Muscle of arm (tissue), 12 donors: ENCODE measurements around the gene TAF8. TPM values are rescaled to one million over a fixed set of nuclear protein-coding genes. Genes with fewer than 3 reads are reported as not detected.

Experiments
- DNase-seq: peaks from one replicate; pipeline ENCODE4 v3.0.0-alpha.2; 2013
- polyA plus RNA-seq, 12 donors: library from polyadenylated mRNA; unstranded; fragments of 120-200 nt; gene quantifications; one replicate each; pipeline ENCODE4 v1.2.1, GENCODE V29; 2013; ENCODE audit not compliant: insufficient read length in 12 of 12

Gene TAF8
- polyA plus RNA-seq, 12 donors: 12.0 to 20.1 (median 14.8) TPM; not detected in 1

- no peak for DNase-seq
Observed at GRCh38 chr6:42120895-42121865, 70.9 kb downstream of the TAF8 start.

- no peak for DNase-seq
Observed at GRCh38 chr6:42123379-42124103, 73.2 kb downstream of the TAF8 start.

DNA sequence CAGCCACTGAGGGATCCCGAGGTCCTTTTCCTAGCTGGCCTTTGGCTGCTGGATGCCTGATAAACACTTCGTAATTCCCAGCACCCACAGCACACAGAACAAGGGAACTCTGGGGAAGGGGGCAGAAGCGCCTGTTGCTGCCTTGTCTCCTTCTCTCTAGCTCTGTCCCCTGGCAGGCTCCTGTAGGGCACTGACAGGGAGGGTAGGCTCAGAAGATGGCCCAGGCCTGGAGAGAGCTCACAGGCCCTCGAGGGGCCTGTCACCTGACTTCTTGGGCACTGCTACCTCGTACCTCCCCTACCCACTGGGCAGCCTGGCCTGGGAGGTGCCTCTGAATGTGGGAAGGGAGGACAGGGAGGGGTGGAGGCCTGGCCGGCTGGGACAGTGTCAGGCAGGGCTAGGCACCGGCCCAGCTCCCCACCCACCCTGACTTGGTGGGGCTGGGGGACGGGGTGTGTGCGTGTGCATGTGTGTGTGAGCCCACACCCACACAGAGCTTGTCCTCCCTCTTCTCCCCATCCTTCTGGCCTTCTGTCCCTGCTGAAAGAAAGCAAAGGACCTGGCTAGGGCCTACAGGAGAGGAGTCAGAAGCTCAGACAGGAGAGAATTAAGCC, 74.0 kb downstream of the TAF8 start:
- DNase-seq: no peak

- DNase-seq: no peak
Observed at GRCh38 chr6:42125231-42125630, 74.9 kb downstream of the TAF8 start.

GRCh38 chr6:42125663-42126062, 75.3 kb downstream of the TAF8 start:
- no peak for DNase-seq

- no peak for DNase-seq
Observed at GRCh38 chr6:42128460-42129359, 78.4 kb downstream of the TAF8 start.

DNA sequence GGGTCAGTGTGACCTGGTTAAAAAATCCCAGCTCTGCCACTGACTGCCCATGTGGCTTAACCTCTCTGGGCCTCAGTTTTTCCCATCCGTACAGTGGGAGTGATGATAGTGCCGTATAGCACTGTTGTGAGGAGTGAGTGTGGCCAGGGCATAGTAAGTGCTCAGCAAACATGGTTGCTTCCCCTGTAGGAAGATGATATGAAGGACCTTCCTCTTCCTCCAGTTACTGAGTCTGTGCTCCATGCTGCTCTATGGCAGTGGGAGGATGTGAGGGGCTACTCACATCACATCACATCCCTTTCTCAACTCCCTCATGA, 79.0 kb downstream of the TAF8 start:
- DNase-seq: no peak

GRCh38 chr6:42131531-42131930, 81.2 kb downstream of the TAF8 start:
- no peak for DNase-seq

DNA sequence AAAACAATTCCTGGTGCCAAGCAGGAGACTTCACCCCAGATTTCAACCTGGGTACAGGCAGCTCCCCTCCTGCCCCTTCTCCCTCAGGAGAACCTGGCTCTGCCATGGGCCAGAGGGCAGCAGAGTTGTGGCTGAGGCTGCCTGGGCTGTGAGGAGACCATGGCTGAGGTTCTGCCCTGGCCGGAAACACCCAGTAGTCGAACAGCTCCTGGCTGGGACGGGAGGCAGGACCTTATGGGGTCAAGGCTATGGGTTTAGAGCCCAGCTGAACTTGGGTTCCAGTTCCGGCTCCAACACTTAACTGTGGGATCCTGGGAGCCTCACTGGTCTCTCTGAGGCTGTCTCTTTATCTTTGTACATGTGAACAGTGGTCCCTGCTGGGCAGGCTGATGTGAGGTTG, 83.6 kb downstream of the TAF8 start:
- no peak for DNase-seq

- DNase-seq: no peak
Observed at GRCh38 chr6:42135161-42135560, 84.8 kb downstream of the TAF8 start.

DNA sequence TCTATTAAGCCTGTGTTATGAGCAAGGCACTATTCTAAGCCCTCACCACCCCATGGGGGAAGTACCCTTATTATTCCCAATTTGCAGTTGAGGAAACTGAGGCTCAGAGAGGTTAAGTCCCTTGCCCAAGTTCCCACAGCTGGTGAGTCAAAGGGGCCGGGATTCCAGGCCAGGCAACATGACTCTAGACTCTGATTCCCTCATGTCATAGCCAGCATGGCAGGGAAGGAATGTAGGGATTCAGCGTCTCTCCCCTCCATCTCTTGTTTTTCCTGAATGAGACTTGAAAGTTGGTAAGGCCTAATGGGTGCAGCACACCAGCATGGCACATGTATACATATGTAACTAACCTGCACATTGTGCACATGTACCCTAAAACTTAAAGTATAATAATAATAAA, 85.4 kb downstream of the TAF8 start:
- no peak for DNase-seq

- no peak for DNase-seq
Observed at GRCh38 chr6:42136508-42137193, 86.3 kb downstream of the TAF8 start.

Other genes with a start within 250 kb of the TAF8 start
- gene USP49, start 155.1 kb upstream of the TAF8 start, polyA plus RNA-seq: 10 to 100 TPM in 1 of 12 donors, 1 to 10 TPM in 10, not detected in 1; 4.2 to 10.3 (median 5.1) TPM
- gene MED20, start 129.4 kb upstream of the TAF8 start, polyA plus RNA-seq: 10 to 100 TPM in 11 of 12 donors, not detected in 1; 15.6 to 22.6 (median 19.7) TPM
- 10 to 100 TPM in 10 of 12 donors, not detected in 2; 21.7 to 35.4 (median 32.0) TPM for gene BYSL, start 129.0 kb upstream of the TAF8 start, polyA plus RNA-seq
- 10 to 100 TPM in 11 of 12 donors, not detected in 1; 58.5 to 82.8 (median 68.1) TPM for gene CCND3, start 108.7 kb upstream of the TAF8 start, polyA plus RNA-seq
- 10 to 100 TPM in 1 of 12 donors, 1 to 10 TPM in 3, under 1 TPM in 7, not detected in 1; 0.17 to 11.3 (median 0.53) TPM for gene C6orf132, start 92.1 kb downstream of the TAF8 start, polyA plus RNA-seq
- gene GUCA1A, start 122.8 kb downstream of the TAF8 start, polyA plus RNA-seq: under 1 TPM in 4 of 12 donors, not detected in 8; 0.12 to 0.84 (median 0.15) TPM
- 1 to 10 TPM in 9 of 12 donors, under 1 TPM in 1, not detected in 2; 0.99 to 4.1 (median 2.3) TPM for gene GUCA1B, start 144.4 kb downstream of the TAF8 start, polyA plus RNA-seq
- gene MRPS10, start 167.3 kb downstream of the TAF8 start, polyA plus RNA-seq: 10 to 100 TPM in 11 of 12 donors, not detected in 1; 29.4 to 46.0 (median 39.0) TPM